Ascending aorta (tissue), 2 donors: ENCODE results near the gene PDGFC. TPM values are rescaled to one million over a fixed set of nuclear protein-coding genes. Genes with fewer than 3 reads are reported as not detected.

Source experiments
- DNase-seq, 2 donors: peaks; one replicate each; pipeline ENCODE4 v3.0.0-alpha.2; 2019; ENCODE audit warnings: low spot score in 2 of 2
- H3K27ac ChIP-seq, 2 donors: fragments of 200-600 bp; sonication (generic); one replicate each; pipeline ENCODE4 v1.5.1; 2016 to 2017; ENCODE audit warnings: mild to moderate bottlenecking in 1 of 2
- H3K27me3 ChIP-seq: fragments of 200-600 bp; sonication (generic); one replicate; pipeline ENCODE4 v1.5.1; 2017
- H3K36me3 ChIP-seq, 2 donors: fragments of 200-600 bp; sonication (generic); one replicate each; pipeline ENCODE4 v1.5.1; 2016
- H3K4me1 ChIP-seq, 2 donors: fragments of 200-600 bp; sonication (generic); one replicate each; pipeline ENCODE4 v1.5.1; 2016 to 2017; ENCODE audit warnings: mild to moderate bottlenecking in 1 of 2
- H3K4me3 ChIP-seq, 2 donors: fragments of 200-600 bp; sonication (generic); one replicate each; pipeline ENCODE4 v1.5.1; 2016 to 2017; ENCODE audit warnings: mild to moderate bottlenecking in 1 of 2
- H3K9me3 ChIP-seq, 2 donors: fragments of 200-600 bp; sonication (generic); one replicate each; pipeline ENCODE4 v1.5.1; 2016
- intact Hi-C: fragments of 100-400 bp; cut with DNase I; formaldehyde crosslinking; loops from one replicate; pipeline ENCODE4 v1.15.1; 2023
- total RNA-seq: library from RNA; depleted of rRNA; stranded (reverse); fragments of >200 nt; gene quantifications from one replicate; pipeline ENCODE4 v1.1.0, GENCODE V29; 2016
- TF ChIP-seq, protein P1 (sequence below), 3 experiments: fragments of 200-600 bp in 2 of 3; fragments of 450-650 bp in 1 of 3; sonication (generic) in 2 of 3; IDR thresholded peaks; one replicate each; pipeline ENCODE4 v1.5.1; 2016 to 2019; ENCODE audit warnings: antibody characterized with exemption in 3 of 3, mild to moderate bottlenecking in 1 of 3, moderate library complexity in 1 of 3

The PDGFC gene
- total RNA-seq, 1 donor from 2014 or later, result 21.0 TPM

DNA sequence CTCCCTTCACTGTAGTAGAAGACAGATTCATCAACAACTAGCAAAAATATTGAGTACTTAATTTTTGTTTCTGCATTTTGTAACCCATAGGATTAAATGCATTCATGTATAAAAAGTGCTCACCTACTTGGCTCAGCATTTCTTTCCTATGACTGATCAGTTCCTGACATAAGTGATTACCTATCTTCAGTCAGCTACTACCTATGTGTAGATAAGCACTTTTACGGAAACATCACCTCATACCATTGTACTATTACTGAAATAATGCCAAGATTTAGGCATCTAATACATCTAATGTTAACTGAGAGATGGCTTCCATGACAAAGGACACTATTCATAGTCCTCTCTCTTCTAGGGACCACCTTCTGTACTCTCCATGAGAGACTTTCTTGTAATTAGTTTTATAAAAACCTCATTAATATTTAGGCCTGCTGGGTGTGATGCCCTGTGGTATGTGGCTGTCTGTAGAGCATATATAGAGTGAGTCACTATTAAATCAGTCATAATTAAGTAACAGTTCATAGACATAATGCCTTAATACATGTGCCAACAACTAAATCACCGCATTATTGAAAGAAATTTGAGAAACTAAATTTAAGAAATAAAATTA lies 147.0 kb downstream of the PDGFC start:
- Histone ChIP-seq H3K27me3 (no peaks in the 10 kb centered on the region), H3K27ac (no peak overlapping the region), H3K9me3 (no peaks in the 10 kb centered on the region), H3K4me1 (peaks cover 0 to 15% of the 10 kb centered on the region in 2 donors), H3K36me3 (no peaks in the 10 kb centered on the region), H3K4me3 (no peak overlapping the region)
- TF ChIP-seq, protein P1, sequence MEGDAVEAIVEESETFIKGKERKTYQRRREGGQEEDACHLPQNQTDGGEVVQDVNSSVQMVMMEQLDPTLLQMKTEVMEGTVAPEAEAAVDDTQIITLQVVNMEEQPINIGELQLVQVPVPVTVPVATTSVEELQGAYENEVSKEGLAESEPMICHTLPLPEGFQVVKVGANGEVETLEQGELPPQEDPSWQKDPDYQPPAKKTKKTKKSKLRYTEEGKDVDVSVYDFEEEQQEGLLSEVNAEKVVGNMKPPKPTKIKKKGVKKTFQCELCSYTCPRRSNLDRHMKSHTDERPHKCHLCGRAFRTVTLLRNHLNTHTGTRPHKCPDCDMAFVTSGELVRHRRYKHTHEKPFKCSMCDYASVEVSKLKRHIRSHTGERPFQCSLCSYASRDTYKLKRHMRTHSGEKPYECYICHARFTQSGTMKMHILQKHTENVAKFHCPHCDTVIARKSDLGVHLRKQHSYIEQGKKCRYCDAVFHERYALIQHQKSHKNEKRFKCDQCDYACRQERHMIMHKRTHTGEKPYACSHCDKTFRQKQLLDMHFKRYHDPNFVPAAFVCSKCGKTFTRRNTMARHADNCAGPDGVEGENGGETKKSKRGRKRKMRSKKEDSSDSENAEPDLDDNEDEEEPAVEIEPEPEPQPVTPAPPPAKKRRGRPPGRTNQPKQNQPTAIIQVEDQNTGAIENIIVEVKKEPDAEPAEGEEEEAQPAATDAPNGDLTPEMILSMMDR (IDR thresholded peaks at IDR 0.05), result no peak
- intact Hi-C loops, result loop anchor here (5.0 kb wide), 3 partner anchors 52 to 143 kb away; no protein-coding TSS in a partner anchor
- no peak for DNase-seq

DNA sequence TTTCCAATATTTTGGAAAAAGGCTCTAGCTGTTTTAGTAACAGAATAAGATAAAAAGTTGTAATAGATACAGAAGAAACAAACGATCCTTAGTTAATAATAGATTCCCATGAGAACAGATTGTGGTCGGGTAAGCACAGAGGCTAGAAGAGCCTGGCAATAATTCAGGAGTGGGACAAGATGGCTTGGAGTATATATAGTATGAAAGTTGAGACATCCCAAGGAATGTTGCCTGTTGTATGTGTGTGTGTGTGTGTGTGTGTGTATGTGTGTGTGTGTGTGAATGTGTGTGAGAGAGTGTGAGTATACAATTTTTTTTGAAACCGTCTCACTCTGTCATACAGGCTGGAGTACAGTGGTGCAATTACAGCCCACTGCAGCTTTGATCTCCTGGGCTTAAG lies 150.7 kb downstream of the PDGFC start:
- no peak for DNase-seq
- Histone ChIP-seq H3K36me3 (no peaks in the 10 kb centered on the region), H3K4me1 (peaks cover 0 to 4% of the 10 kb centered on the region in 2 donors), H3K27ac (no peak overlapping the region), H3K4me3 (no peak overlapping the region), H3K27me3 (no peaks in the 10 kb centered on the region), H3K9me3 (no peaks in the 10 kb centered on the region)
- intact Hi-C loops, result no loop called here
- TF ChIP-seq, protein P1 (IDR thresholded peaks at IDR 0.05), result no peak

- Histone ChIP-seq H3K4me1 (peaks cover 0 to 2% of the 10 kb centered on the region in 2 donors), H3K36me3 (no peaks in the 10 kb centered on the region), H3K4me3 (no peak overlapping the region), H3K27me3 (no peaks in the 10 kb centered on the region), H3K9me3 (no peaks in the 10 kb centered on the region), H3K27ac (no peak overlapping the region)
- intact Hi-C loops, result no loop called here
- TF ChIP-seq, protein P1 (IDR thresholded peaks at IDR 0.05), result no peak
- DNase-seq, result no peak
Observed at GRCh38 chr4:156816360-156816755, 155.2 kb downstream of the PDGFC start.

DNA sequence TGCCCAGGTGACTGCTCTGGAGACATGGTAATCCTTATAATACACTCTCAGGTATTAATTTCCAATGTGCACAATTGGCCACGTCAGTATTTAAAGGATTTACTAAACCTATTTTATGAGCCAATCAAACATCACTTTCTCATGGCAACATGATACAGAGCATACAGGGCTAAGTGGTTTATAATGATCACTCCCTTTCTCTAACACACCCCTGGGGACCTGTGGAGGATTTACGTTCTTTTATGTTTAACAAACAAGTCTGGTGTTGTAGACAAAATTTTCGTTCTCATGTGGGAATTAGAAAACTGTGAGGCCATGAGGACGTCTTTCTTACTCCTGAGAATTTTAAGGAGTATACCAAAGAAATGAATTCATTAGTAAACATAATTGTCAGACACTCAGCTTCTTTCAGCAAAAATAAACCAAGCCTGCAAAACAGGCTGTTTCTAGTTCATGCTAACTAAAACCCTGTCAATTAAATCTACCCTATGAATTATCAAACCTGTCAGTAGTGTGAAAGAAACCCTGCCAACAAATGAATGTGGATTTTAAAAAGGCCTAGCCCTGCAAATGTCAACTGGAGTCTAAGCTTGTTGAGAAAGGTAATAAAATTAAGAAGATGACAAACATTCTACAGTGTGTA lies 155.8 kb downstream of the PDGFC start:
- no peak overlapping the region for H3K27ac ChIP-seq
- H3K4me3 ChIP-seq, result no peak overlapping the region
- H3K4me1 ChIP-seq, result no peaks in the 10 kb centered on the region
- H3K9me3 ChIP-seq, result no peaks in the 10 kb centered on the region
- no peak for DNase-seq
- H3K36me3 ChIP-seq, result no peaks in the 10 kb centered on the region
- TF ChIP-seq, protein P1 (IDR thresholded peaks at IDR 0.05), result no peak
- intact Hi-C loops, result no loop called here
- no peaks in the 10 kb centered on the region for H3K27me3 ChIP-seq

DNA sequence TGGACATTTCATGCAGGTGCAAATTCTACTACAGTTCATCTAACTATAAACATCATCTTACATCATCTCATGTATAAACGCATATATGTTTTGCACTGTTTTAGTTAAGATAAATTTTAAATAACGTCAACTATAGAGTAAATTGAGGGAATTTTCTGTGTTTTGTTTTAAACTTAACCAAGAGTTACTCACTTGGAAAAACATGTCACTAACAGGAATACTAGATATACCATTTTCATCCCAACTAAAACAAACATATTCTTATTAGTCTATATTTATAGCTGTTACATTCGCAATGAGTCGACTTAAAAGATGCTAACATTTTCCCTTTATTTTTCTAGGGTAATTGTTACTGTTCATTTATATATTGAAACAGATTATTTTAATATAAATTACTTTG lies 159.6 kb downstream of the PDGFC start:
- TF ChIP-seq, protein P1 (IDR thresholded peaks at IDR 0.05), result no peak
- no peaks in the 10 kb centered on the region for H3K27me3 ChIP-seq
- no peak overlapping the region for H3K4me3 ChIP-seq
- no peaks in the 10 kb centered on the region for H3K36me3 ChIP-seq
- no peak for DNase-seq
- H3K27ac ChIP-seq, result no peak overlapping the region
- no peaks in the 10 kb centered on the region for H3K9me3 ChIP-seq
- intact Hi-C loops, result no loop called here
- H3K4me1 ChIP-seq, result peaks cover 0 to 3% of the 10 kb centered on the region in 2 donors
